Subcutaneous abdominal adipose tissue (tissue), 5 donors: ENCODE results near the gene CNGA2.

Experiments
- H3K27ac ChIP-seq: one replicate; pipeline ENCODE4 v1.7.0; 2013; ENCODE audit warnings: low read depth, mild to moderate bottlenecking, inconsistent platforms, low read length, moderate library complexity
- H3K27me3 ChIP-seq, 5 donors: one replicate each; pipeline ENCODE4 v1.7.0; 2013; ENCODE audit warnings: low read length in 5 of 5, inconsistent platforms in 1 of 5; ENCODE audit not compliant: control insufficient read depth in 5 of 5, insufficient read depth in 4 of 5
- H3K36me3 ChIP-seq, 5 donors: one replicate each; pipeline ENCODE4 v1.7.0; 2013; ENCODE audit warnings: low read length in 5 of 5; ENCODE audit not compliant: control insufficient read depth in 5 of 5, insufficient read depth in 5 of 5
- H3K4me1 ChIP-seq, 5 donors: one replicate each; pipeline ENCODE4 v1.7.0; 2013; ENCODE audit warnings: low read length in 5 of 5, mild to moderate bottlenecking in 3 of 5, moderate library complexity in 1 of 5; ENCODE audit not compliant: control insufficient read depth in 5 of 5, insufficient read depth in 5 of 5
- H3K4me3 ChIP-seq, 5 donors: one replicate each; pipeline ENCODE4 v1.7.0; 2013; ENCODE audit warnings: low read length in 5 of 5, low read depth in 1 of 5
- H3K9ac ChIP-seq, 5 donors: one replicate each; pipeline ENCODE4 v1.7.0; 2013; ENCODE audit warnings: low read length in 5 of 5, mild to moderate bottlenecking in 4 of 5, moderate library complexity in 3 of 5
- H3K9me3 ChIP-seq, 5 donors: one replicate each; pipeline ENCODE4 v1.7.0; 2013; ENCODE audit warnings: low read length in 5 of 5; ENCODE audit not compliant: control insufficient read depth in 5 of 5
- donor health status: healthy.
- donor health status: healthy.
- donor health status: healthy.
- donor health status: healthy.
- donor health status: healthy.

Gene CNGA2

GRCh38 chrX:151710457-151710856 is 24.1 kb upstream of the CNGA2 start:
- Histone ChIP-seq H3K4me3 (no peak overlapping the region), H3K36me3 (no peaks in the 10 kb centered on the region), H3K27me3 (peaks cover 9 to 30% (median 16%) of the 10 kb centered on the region in 5 donors), H3K9ac (no peak overlapping the region), H3K4me1 (peaks cover 0 to 21% (median 6%) of the 10 kb centered on the region in 5 donors), H3K9me3 (no peaks in the 10 kb centered on the region), H3K27ac (no peak overlapping the region)

GRCh38 chrX:151711154-151711553 is 23.4 kb upstream of the CNGA2 start:
- H3K27ac ChIP-seq: no peak overlapping the region
- H3K4me3 ChIP-seq: peak overlapping the region in 1 of 5 donors; percentile 27

GRCh38 chrX:151711787-151712186 is 22.8 kb upstream of the CNGA2 start:
- no peaks in the 10 kb centered on the region for H3K36me3 ChIP-seq
- no peak overlapping the region for H3K9ac ChIP-seq
- H3K4me3 ChIP-seq: peak overlapping the region in 1 of 5 donors; percentile 27
- peaks cover 0 to 21% (median 6%) of the 10 kb centered on the region in 5 donors for H3K4me1 ChIP-seq
- no peak overlapping the region for H3K27ac ChIP-seq
- H3K27me3 ChIP-seq: peaks cover 9 to 27% (median 17%) of the 10 kb centered on the region in 5 donors
- H3K9me3 ChIP-seq: no peaks in the 10 kb centered on the region

More at GRCh38 chrX:151711154-151711553, 23.4 kb upstream of the CNGA2 start:
- Histone ChIP-seq H3K27me3 (peaks cover 12 to 32% (median 20%) of the 10 kb centered on the region in 5 donors), H3K9me3 (no peaks in the 10 kb centered on the region), H3K4me1 (peaks cover 0 to 21% (median 6%) of the 10 kb centered on the region in 5 donors), H3K9ac (no peak overlapping the region), H3K36me3 (no peaks in the 10 kb centered on the region)

GRCh38 chrX:151712253-151712652 is 22.3 kb upstream of the CNGA2 start:
- Histone ChIP-seq H3K36me3 (no peaks in the 10 kb centered on the region), H3K9ac (no peak overlapping the region), H3K9me3 (no peaks in the 10 kb centered on the region), H3K27me3 (peaks cover 8 to 29% (median 13%) of the 10 kb centered on the region in 5 donors), H3K4me3 (no peak overlapping the region), H3K4me1 (peaks cover 0 to 22% (median 6%) of the 10 kb centered on the region in 5 donors), H3K27ac (no peak overlapping the region)

GRCh38 chrX:151713849-151714248 is 20.7 kb upstream of the CNGA2 start:
- Histone ChIP-seq H3K4me1 (peaks cover 0 to 26% (median 6%) of the 10 kb centered on the region in 5 donors), H3K9me3 (no peaks in the 10 kb centered on the region), H3K36me3 (no peaks in the 10 kb centered on the region), H3K4me3 (no peak overlapping the region), H3K27me3 (peaks cover 8 to 27% (median 13%) of the 10 kb centered on the region in 5 donors), H3K27ac (no peak overlapping the region), H3K9ac (no peak overlapping the region)

GRCh38 chrX:151714362-151714761 is 20.2 kb upstream of the CNGA2 start:
- H3K36me3 ChIP-seq: no peaks in the 10 kb centered on the region
- no peak overlapping the region for H3K4me3 ChIP-seq
- no peak overlapping the region for H3K27ac ChIP-seq
- H3K4me1 ChIP-seq: peaks cover 0 to 26% (median 6%) of the 10 kb centered on the region in 5 donors
- H3K9ac ChIP-seq: no peak overlapping the region
- H3K27me3 ChIP-seq: peaks cover 8 to 27% (median 13%) of the 10 kb centered on the region in 5 donors
- no peaks in the 10 kb centered on the region for H3K9me3 ChIP-seq

GRCh38 chrX:151715752-151716151 is 18.8 kb upstream of the CNGA2 start, which contains the start of gene FATE1:
Gene FATE1, plus strand, starts transcription at chrX:151716035. Its CDS starts 85 bp downstream, at chrX:151716120.
- Histone ChIP-seq H3K9me3 (no peaks in the 10 kb centered on the region), H3K27me3 (peaks cover 8 to 24% (median 10%) of the 10 kb centered on the region in 5 donors), H3K4me3 (no peak within 1 kb of the TSS), H3K9ac (no peak within 1 kb of the TSS), H3K4me1 (peaks cover 0 to 24% (median 5%) of the 10 kb centered on the region in 5 donors), H3K27ac (no peak within 1 kb of the TSS), H3K36me3 (no peaks in the 10 kb centered on the region)

GRCh38 chrX:151722241-151722846 is 12.2 kb upstream of the CNGA2 start:
- peaks cover 0 to 35% (median 9%) of the 10 kb centered on the region in 5 donors for H3K4me1 ChIP-seq
- H3K27ac ChIP-seq: no peak overlapping the region
- H3K4me3 ChIP-seq: no peak overlapping the region
- no peaks in the 10 kb centered on the region for H3K36me3 ChIP-seq
- H3K9ac ChIP-seq: no peak overlapping the region
- no peaks in the 10 kb centered on the region for H3K9me3 ChIP-seq
- H3K27me3 ChIP-seq: peaks cover 0 to 18% (median 6%) of the 10 kb centered on the region in 5 donors

- Histone ChIP-seq H3K36me3 (no peaks in the 10 kb centered on the region), H3K9ac (no peak overlapping the region), H3K4me3 (no peak overlapping the region), H3K27me3 (peaks cover 0 to 21% (median 8%) of the 10 kb centered on the region in 5 donors), H3K9me3 (no peaks in the 10 kb centered on the region), H3K27ac (no peak overlapping the region), H3K4me1 (peaks cover 0 to 34% (median 9%) of the 10 kb centered on the region in 5 donors)
Measured at GRCh38 chrX:151723156-151723760, 11.3 kb upstream of the CNGA2 start.
